Measurements from ENCODE around the gene REEP6. TPM values are rescaled to one million over a fixed set of nuclear protein-coding genes. Genes with fewer than 3 reads are reported as not detected.

The REEP6 gene
- total and polyA plus RNA-seq, 12 donors, result 16.5 to 205 (median 115) TPM

DNA sequence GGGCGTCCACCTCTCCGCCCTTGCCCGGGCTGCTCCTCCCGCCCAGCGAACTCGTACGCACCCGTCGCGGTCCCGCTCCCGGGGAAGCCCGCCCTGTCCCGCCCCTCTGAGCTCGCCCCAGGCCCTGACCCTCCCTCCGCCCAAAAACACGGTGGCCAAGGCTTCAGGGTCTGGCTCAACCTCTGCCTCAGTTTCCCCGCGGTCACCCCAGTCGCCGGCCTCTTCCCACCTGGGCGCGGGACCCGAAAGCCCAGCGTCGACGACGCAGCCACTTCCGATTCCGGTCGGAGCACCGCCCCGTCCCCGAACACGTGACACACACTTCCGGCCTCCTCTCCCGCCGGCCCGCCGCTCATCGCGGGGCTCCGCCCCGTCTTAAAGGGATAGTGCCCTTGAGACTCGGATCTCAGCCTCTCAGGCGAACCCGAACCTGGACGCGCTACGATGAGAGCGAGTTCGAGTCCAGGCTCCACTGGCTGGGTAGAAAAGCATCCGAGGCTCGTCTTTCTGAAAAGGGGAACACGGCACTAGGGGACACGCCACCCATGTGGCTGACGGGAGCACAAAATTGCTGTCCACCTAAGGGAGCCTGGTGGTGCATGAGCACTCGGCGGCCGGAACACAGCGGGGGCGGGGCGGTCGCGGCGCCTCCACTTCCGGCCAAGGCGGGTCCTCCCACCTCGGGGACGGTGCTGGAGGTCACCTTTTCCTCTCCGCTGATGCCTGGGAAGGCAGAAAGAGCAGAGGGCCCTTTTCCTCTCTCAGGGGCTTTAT, 11.9 kb upstream of the REEP6 start, which contains the start of gene C19orf25:
C19orf25 (minus strand) TSS at position 282 of the 774 bp plus-strand sequence. CDS start 312 bp downstream, outside the sequence.
- TF ChIP-seq POLR2A (IDR thresholded peaks at IDR 0.05), result peak; percentile 47 to 63
- TF ChIP-seq, protein P1, sequence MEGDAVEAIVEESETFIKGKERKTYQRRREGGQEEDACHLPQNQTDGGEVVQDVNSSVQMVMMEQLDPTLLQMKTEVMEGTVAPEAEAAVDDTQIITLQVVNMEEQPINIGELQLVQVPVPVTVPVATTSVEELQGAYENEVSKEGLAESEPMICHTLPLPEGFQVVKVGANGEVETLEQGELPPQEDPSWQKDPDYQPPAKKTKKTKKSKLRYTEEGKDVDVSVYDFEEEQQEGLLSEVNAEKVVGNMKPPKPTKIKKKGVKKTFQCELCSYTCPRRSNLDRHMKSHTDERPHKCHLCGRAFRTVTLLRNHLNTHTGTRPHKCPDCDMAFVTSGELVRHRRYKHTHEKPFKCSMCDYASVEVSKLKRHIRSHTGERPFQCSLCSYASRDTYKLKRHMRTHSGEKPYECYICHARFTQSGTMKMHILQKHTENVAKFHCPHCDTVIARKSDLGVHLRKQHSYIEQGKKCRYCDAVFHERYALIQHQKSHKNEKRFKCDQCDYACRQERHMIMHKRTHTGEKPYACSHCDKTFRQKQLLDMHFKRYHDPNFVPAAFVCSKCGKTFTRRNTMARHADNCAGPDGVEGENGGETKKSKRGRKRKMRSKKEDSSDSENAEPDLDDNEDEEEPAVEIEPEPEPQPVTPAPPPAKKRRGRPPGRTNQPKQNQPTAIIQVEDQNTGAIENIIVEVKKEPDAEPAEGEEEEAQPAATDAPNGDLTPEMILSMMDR (IDR thresholded peaks at IDR 0.05), result no peak
- peak within 1 kb of the TSS in 3 of 4 donors; percentile 56 to 91 (median 70) for H3K4me3 ChIP-seq
- no peaks in the 10 kb centered on the region for H3K27me3 ChIP-seq
- no peaks in the 10 kb centered on the region for H3K36me3 ChIP-seq (replicated peaks in 1 of 2)
- intact Hi-C loops (cut with DNase I), result no loop called here
- peaks cover 11 to 22% of the 10 kb centered on the region in 2 donors for H3K4me1 ChIP-seq (replicated peaks in 1 of 2)
- H3K9me3 ChIP-seq (replicated peaks in 1 of 3), result no peaks in the 10 kb centered on the region
- 0 to 1% (median 0%) methylated on average over 3 to 71 of the region's 71 CpGs for WGBS, 4 donors
- peak within 1 kb of the TSS in 3 of 5 donors; percentile 54 to 74 (median 61) for H3K27ac ChIP-seq
- DNase-seq, result peak; percentile 92 to 96 (median 93)

DNA sequence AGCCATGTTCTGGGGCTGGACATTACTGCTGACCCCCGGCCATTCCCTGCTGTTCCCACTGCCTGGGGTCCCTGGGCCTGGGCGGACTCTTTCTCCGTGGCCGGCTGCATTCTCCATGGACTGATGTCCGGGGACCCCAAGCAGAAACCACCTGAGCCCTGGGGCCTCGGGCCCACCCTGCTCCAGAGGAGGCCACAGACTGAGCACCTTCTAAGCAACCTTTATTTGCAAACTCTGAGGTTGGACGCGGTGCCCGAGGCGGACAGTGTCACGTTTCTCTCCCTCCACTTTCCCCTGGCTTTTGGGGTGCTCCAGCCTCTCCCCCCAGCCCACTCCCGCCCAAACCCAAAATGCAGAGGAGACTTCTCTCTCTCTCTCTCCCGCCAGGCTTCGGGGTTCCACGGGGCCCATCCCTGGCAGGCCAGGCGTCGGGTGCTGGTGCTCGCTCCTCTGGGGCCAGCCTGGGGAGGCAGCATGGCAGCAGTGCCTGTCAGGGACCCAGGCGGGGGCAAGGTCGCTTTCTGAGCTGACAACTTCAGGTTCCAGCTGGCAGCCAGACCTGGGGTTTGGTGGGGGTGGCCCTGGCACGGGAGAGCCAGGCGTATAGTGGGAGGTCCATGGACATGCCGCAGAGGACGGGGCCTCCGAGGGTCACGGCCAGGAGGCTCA, 9.6 kb upstream of the REEP6 start:
- Histone ChIP-seq H3K27me3 (no peaks in the 10 kb centered on the region), H3K4me3 (no peak overlapping the region), H3K4me1 (replicated peaks in 1 of 2) (peaks cover 8 to 19% of the 10 kb centered on the region in 2 donors), H3K9me3 (replicated peaks in 1 of 3) (no peaks in the 10 kb centered on the region), H3K27ac (no peak overlapping the region), H3K36me3 (replicated peaks in 1 of 2) (no peaks in the 10 kb centered on the region)
- TF ChIP-seq POLR2A (IDR thresholded peaks at IDR 0.05), result no peak
- TF ChIP-seq, protein P1 (IDR thresholded peaks at IDR 0.05), result no peak
- peak in 1 of 7 donors; percentile 14 for DNase-seq
- intact Hi-C loops (cut with DNase I), result no loop called here
- 86 to 91% (median 88%) methylated on average over 14 to 26 of the region's 26 CpGs for WGBS, 4 donors

DNA sequence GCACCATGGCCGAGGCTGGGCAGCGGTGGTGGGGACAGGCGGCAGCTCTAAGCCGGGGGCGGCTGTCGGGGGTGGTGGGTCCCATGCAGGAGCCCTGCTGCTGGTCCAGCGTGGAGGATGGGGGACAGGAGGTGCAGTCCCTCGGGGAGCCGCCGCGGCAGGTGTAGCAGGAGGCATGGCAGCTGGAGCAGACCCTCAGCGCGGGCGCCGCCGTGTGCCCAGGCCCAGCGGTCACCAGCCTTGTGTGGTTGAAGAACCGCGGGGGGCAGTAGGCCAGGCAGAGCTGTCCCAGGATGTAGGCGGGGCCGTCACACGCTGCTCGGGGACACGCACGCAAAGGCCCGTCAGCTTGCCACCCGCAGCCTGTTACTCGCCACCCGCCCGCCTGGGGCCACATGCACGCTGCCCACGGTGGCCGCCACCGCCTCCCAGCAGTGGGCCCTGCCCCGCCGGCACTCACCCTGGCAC, 9.1 kb upstream of the REEP6 start:
- 90 to 98% (median 92%) methylated on average over 10 to 36 of the region's 36 CpGs for WGBS, 4 donors
- intact Hi-C loops (cut with DNase I), result no loop called here
- H3K27me3 ChIP-seq, result no peaks in the 10 kb centered on the region

More for the DNA sequence above, 9.1 kb upstream of the REEP6 start:
- no peak for TF ChIP-seq POLR2A (IDR thresholded peaks at IDR 0.05)
- TF ChIP-seq, protein P1 (IDR thresholded peaks at IDR 0.05), result no peak
- no peaks in the 10 kb centered on the region for H3K36me3 ChIP-seq (replicated peaks in 1 of 2)
- peaks cover 8 to 19% of the 10 kb centered on the region in 2 donors for H3K4me1 ChIP-seq (replicated peaks in 1 of 2)
- no peak overlapping the region for H3K4me3 ChIP-seq
- no peaks in the 10 kb centered on the region for H3K9me3 ChIP-seq (replicated peaks in 1 of 3)
- peak in 1 of 7 donors; percentile 14 for DNase-seq
- no peak overlapping the region for H3K27ac ChIP-seq

Measured in adrenal gland (tissue), 12 donors.